ENCODE data around the gene EEFSEC. TPM values are rescaled to one million over a fixed set of nuclear protein-coding genes. Genes with fewer than 3 reads are reported as not detected.

The EEFSEC gene
- total RNA-seq, 1 donor from 2014 or later = 15.3 TPM

GRCh38 chr3:128195369-128195768 lies 42.1 kb downstream of the EEFSEC start:
- intact Hi-C loops (cut with DNase I) = no loop called here
- no peak for ATAC-seq
- H3K4me1 ChIP-seq = no peaks in the 10 kb centered on the region
- H3K27ac ChIP-seq = no peak overlapping the region
- no peak for TF ChIP-seq CTCF (IDR thresholded peaks at IDR 0.05)
- no peak for DNase-seq
- no peaks in the 10 kb centered on the region for H3K9me3 ChIP-seq
- no peaks in the 10 kb centered on the region for H3K36me3 ChIP-seq
- H3K27me3 ChIP-seq = no peaks in the 10 kb centered on the region
- H3K4me3 ChIP-seq = no peak overlapping the region

GRCh38 chr3:128195802-128196201 lies 42.5 kb downstream of the EEFSEC start:
- H3K27ac ChIP-seq = no peak overlapping the region
- H3K36me3 ChIP-seq = no peaks in the 10 kb centered on the region
- H3K27me3 ChIP-seq = no peaks in the 10 kb centered on the region
- H3K9me3 ChIP-seq = no peaks in the 10 kb centered on the region
- no peaks in the 10 kb centered on the region for H3K4me1 ChIP-seq
- DNase-seq (no peak), ATAC-seq (peak; percentile 60)
- TF ChIP-seq CTCF (IDR thresholded peaks at IDR 0.05) = no peak
- no peak overlapping the region for H3K4me3 ChIP-seq
- intact Hi-C loops (cut with DNase I) = no loop called here

- intact Hi-C loops (cut with DNase I) = no loop called here
- ATAC-seq (no peak), DNase-seq (no peak)
- H3K27me3 ChIP-seq = no peaks in the 10 kb centered on the region
- no peaks in the 10 kb centered on the region for H3K36me3 ChIP-seq
- TF ChIP-seq CTCF (IDR thresholded peaks at IDR 0.05) = no peak
- H3K4me3 ChIP-seq = no peak overlapping the region
- H3K4me1 ChIP-seq = no peaks in the 10 kb centered on the region
- H3K9me3 ChIP-seq = no peaks in the 10 kb centered on the region
- no peak overlapping the region for H3K27ac ChIP-seq
Measured at GRCh38 chr3:128196647-128197046, 43.4 kb downstream of the EEFSEC start.

- H3K9me3 ChIP-seq = no peaks in the 10 kb centered on the region
- no peaks in the 10 kb centered on the region for H3K36me3 ChIP-seq
- no peak overlapping the region for H3K27ac ChIP-seq
- intact Hi-C loops (cut with DNase I) = no loop called here
- H3K27me3 ChIP-seq = no peaks in the 10 kb centered on the region
- DNase-seq (no peak), ATAC-seq (no peak)
- H3K4me1 ChIP-seq = no peaks in the 10 kb centered on the region
- no peak overlapping the region for H3K4me3 ChIP-seq
- TF ChIP-seq CTCF (IDR thresholded peaks at IDR 0.05) = no peak
Measured at GRCh38 chr3:128197855-128198254, 44.6 kb downstream of the EEFSEC start.

- no peak for TF ChIP-seq CTCF (IDR thresholded peaks at IDR 0.05)
- Histone ChIP-seq H3K27me3 (no peaks in the 10 kb centered on the region), H3K4me3 (no peak overlapping the region), H3K27ac (no peak overlapping the region), H3K36me3 (no peaks in the 10 kb centered on the region), H3K4me1 (no peaks in the 10 kb centered on the region), H3K9me3 (no peaks in the 10 kb centered on the region)
- DNase-seq (no peak), ATAC-seq (no peak)
- intact Hi-C loops (cut with DNase I) = no loop called here
Measured at GRCh38 chr3:128198313-128198712, 45.0 kb downstream of the EEFSEC start.

GRCh38 chr3:128199110-128199509 lies 45.8 kb downstream of the EEFSEC start:
- DNase-seq = no peak
- Histone ChIP-seq H3K27ac (no peak overlapping the region), H3K4me3 (no peak overlapping the region), H3K9me3 (no peaks in the 10 kb centered on the region), H3K36me3 (no peaks in the 10 kb centered on the region), H3K4me1 (no peaks in the 10 kb centered on the region), H3K27me3 (no peaks in the 10 kb centered on the region)
- no peak for ATAC-seq
- no peak for TF ChIP-seq CTCF (IDR thresholded peaks at IDR 0.05)
- intact Hi-C loops (cut with DNase I) = no loop called here

Data from upper lobe of right lung (tissue), 1 donor.